Measurements from ENCODE around the gene CHCHD6.

- no peak for TF ChIP-seq CTCF (IDR thresholded peaks at IDR 0.05)
- no peak for TF ChIP-seq POLR2A (IDR thresholded peaks at IDR 0.05)
These were observed 305.5 kb downstream of the CHCHD6 start for GRCh38 chr3:127009531-127009930.

Measured in right lobe of liver (tissue), 4 donors.